GM12878 (cell line): Measurements from ENCODE around the gene CHST8.

Source experiments
- ATF2 ChIP-seq: IDR thresholded peaks from 2 replicates; pipeline ENCODE4 v1.6.1; 2012; ENCODE audit warnings: low read length, inconsistent platforms
- CBFB ChIP-seq: IDR thresholded peaks from 2 replicates; pipeline ENCODE4 v1.6.1; 2016; ENCODE audit warnings: antibody characterized with exemption, low read depth
- EED ChIP-seq: sonication (generic); IDR thresholded peaks from 2 replicates; pipeline ENCODE4 v1.6.1; 2016; ENCODE audit warnings: antibody characterized with exemption, low read depth
- EP300 ChIP-seq, 2 experiments: fragments of 150-350 bp in 1 of 2; IDR thresholded peaks; 2 replicates each; pipeline ENCODE4 v1.6.1; 2011 to 2012; ENCODE audit warnings: low read depth in 2 of 2, low read length in 2 of 2, borderline replicate concordance in 1 of 2, improper control_type of control experiment in 1 of 2, inconsistent platforms in 1 of 2; ENCODE audit not compliant: control insufficient read depth in 1 of 2
- IKZF2 ChIP-seq, 2 experiments: fragments of 450-650 bp; IDR thresholded peaks; 2 replicates each; pipeline ENCODE4 v1.6.1; 2017; ENCODE audit warnings: mild to moderate bottlenecking in 2 of 2, moderate library complexity in 2 of 2
- JUNB ChIP-seq: IDR thresholded peaks from 2 replicates; pipeline ENCODE4 v1.6.1; 2016; ENCODE audit warnings: antibody characterized with exemption, mild to moderate bottlenecking
- POLR2A ChIP-seq: IDR thresholded peaks from 2 replicates; pipeline ENCODE4 v1.6.1; 2011; ENCODE audit warnings: low read depth, mild to moderate bottlenecking, low read length
- POLR2AphosphoS5 ChIP-seq: IDR thresholded peaks from 2 replicates; pipeline ENCODE4 v1.6.1; 2011; ENCODE audit warnings: mild to moderate bottlenecking, low read length, inconsistent platforms
- RAD21 ChIP-seq: IDR thresholded peaks from 2 replicates; pipeline ENCODE4 v1.6.1; 2011; ENCODE audit warnings: mild to moderate bottlenecking, low read depth, low read length, moderate library complexity; ENCODE audit not compliant: insufficient read depth
- SMAD1 ChIP-seq: fragments of 450-650 bp; IDR thresholded peaks from 2 replicates; pipeline ENCODE4 v1.6.1; 2018; ENCODE audit warnings: mild to moderate bottlenecking, low read depth; ENCODE audit not compliant: partially characterized antibody
- TBL1XR1 ChIP-seq: IDR thresholded peaks from 2 replicates; pipeline ENCODE4 v1.6.1; 2012; ENCODE audit warnings: low read depth, low read length, improper control_type of control experiment

GRCh38 chr19:33736787-33737186 is 115.0 kb downstream of the CHST8 start:
- no peak for TF ChIP-seq TBL1XR1
- no peak for TF ChIP-seq ATF2
- no peak for TF ChIP-seq IKZF2 (IDR thresholded peaks at IDR 0.05)
- TF ChIP-seq RAD21: no peak
- no peak for TF ChIP-seq EED
- TF ChIP-seq EP300 (IDR thresholded peaks at IDR 0.05; ENCODE audit: borderline replicate concordance in 1 of 2, control insufficient read depth in 1 of 2, low read depth in 2 of 2, low read length in 2 of 2): no peak
- no peak for TF ChIP-seq JUNB
- no peak for TF ChIP-seq SMAD1
- TF ChIP-seq POLR2AphosphoS5: no peak
- no peak for TF ChIP-seq CBFB
- TF ChIP-seq POLR2A: no peak
